OCI-LY7 (cell line): Measurements from ENCODE around the gene AP4B1.

ENCODE experiments used
- EZH2phosphoT487 ChIP-seq: fragments of 200-600 bp; sonication (generic); IDR thresholded peaks from 2 replicates; pipeline ENCODE4 v1.6.1; 2018; ENCODE audit warnings: low read depth, borderline replicate concordance, mild to moderate bottlenecking, mixed run types, antibody characterized with exemption, low read length, moderate library complexity, mixed read lengths
- TF ChIP-seq, protein P1 (sequence below): fragments of 200-600 bp; sonication (generic); conservative IDR thresholded peaks from 2 replicates; pipeline ENCODE4 v1.5.1; 2014; ENCODE audit warnings: mild to moderate bottlenecking, antibody characterized with exemption, low read length, moderate library complexity, mixed read lengths

DNA sequence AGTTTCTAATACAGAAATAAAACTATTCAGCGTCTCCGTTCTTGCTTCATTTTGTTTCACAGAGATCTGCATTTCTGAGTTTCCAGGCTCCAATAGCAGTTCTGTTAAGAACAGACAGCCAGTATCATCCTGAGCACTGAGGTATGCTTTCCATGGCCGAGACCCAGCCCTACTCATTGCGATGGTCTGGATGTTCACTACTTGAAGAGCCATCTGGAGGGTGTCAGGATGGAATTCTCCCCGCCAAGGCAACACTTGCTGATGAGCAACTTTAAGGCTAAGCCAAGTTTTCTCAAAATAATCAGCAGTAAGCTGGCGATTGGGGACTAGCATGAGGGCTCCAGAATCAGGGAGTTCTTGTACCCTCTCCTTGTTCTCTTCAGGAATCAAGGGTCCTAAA lies 9.5 kb downstream of the AP4B1 start:
- TF ChIP-seq, protein P1, sequence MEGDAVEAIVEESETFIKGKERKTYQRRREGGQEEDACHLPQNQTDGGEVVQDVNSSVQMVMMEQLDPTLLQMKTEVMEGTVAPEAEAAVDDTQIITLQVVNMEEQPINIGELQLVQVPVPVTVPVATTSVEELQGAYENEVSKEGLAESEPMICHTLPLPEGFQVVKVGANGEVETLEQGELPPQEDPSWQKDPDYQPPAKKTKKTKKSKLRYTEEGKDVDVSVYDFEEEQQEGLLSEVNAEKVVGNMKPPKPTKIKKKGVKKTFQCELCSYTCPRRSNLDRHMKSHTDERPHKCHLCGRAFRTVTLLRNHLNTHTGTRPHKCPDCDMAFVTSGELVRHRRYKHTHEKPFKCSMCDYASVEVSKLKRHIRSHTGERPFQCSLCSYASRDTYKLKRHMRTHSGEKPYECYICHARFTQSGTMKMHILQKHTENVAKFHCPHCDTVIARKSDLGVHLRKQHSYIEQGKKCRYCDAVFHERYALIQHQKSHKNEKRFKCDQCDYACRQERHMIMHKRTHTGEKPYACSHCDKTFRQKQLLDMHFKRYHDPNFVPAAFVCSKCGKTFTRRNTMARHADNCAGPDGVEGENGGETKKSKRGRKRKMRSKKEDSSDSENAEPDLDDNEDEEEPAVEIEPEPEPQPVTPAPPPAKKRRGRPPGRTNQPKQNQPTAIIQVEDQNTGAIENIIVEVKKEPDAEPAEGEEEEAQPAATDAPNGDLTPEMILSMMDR = no peak
- no peak for TF ChIP-seq EZH2phosphoT487
